OCI-LY7 (cell line): ENCODE measurements around the gene NCS1.

Experiments
- EZH2phosphoT487 ChIP-seq: fragments of 200-600 bp; sonication (generic); IDR thresholded peaks from 2 replicates; pipeline ENCODE4 v1.6.1; 2018; ENCODE audit warnings: low read depth, borderline replicate concordance, mild to moderate bottlenecking, mixed run types, antibody characterized with exemption, low read length, moderate library complexity, mixed read lengths
- TF ChIP-seq, protein P1 (sequence below): fragments of 200-600 bp; sonication (generic); conservative IDR thresholded peaks from 2 replicates; pipeline ENCODE4 v1.5.1; 2014; ENCODE audit warnings: mild to moderate bottlenecking, antibody characterized with exemption, low read length, moderate library complexity, mixed read lengths

GRCh38 chr9:130154816-130155215 lies 17.4 kb upstream of the NCS1 start:
- TF ChIP-seq, protein P1, sequence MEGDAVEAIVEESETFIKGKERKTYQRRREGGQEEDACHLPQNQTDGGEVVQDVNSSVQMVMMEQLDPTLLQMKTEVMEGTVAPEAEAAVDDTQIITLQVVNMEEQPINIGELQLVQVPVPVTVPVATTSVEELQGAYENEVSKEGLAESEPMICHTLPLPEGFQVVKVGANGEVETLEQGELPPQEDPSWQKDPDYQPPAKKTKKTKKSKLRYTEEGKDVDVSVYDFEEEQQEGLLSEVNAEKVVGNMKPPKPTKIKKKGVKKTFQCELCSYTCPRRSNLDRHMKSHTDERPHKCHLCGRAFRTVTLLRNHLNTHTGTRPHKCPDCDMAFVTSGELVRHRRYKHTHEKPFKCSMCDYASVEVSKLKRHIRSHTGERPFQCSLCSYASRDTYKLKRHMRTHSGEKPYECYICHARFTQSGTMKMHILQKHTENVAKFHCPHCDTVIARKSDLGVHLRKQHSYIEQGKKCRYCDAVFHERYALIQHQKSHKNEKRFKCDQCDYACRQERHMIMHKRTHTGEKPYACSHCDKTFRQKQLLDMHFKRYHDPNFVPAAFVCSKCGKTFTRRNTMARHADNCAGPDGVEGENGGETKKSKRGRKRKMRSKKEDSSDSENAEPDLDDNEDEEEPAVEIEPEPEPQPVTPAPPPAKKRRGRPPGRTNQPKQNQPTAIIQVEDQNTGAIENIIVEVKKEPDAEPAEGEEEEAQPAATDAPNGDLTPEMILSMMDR: no peak
- no peak for TF ChIP-seq EZH2phosphoT487
